ENCODE measurements around the gene SERINC1. TPM values are rescaled to one million over a fixed set of nuclear protein-coding genes. Genes with fewer than 3 reads are reported as not detected.

Gene SERINC1
- total RNA-seq, 1 experiment from 2014 or later, result 72.2 TPM

DNA sequence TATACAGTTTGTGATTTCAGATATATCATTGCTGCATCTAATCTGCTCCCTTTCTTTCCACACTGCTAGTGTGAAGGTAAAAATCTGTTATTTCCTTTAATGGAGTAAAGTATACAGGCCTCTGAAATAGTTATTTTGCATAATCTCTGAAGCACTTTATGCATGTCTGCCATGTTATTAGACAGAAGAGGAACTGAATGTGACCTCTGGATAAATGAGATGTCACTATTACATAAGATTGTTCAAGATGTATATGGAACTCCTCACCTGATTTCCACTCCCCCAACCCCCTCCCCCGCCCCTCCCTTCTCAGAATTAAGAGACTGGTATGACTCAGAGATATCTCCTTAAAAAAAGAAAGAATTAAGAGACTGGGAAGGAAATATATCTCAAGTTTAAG is 26.3 kb downstream of the SERINC1 start:
- peaks cover 47% of the 10 kb centered on the region for H3K36me3 Mint-ChIP-seq (ENCODE audit: insufficient read depth, unreplicated experiment)
- BruUV-seq (replicated peaks), result no TSS peak
- intact Hi-C loops (cut with micrococcal nuclease; ENCODE audit: unreplicated experiment), result no loop called here

DNA sequence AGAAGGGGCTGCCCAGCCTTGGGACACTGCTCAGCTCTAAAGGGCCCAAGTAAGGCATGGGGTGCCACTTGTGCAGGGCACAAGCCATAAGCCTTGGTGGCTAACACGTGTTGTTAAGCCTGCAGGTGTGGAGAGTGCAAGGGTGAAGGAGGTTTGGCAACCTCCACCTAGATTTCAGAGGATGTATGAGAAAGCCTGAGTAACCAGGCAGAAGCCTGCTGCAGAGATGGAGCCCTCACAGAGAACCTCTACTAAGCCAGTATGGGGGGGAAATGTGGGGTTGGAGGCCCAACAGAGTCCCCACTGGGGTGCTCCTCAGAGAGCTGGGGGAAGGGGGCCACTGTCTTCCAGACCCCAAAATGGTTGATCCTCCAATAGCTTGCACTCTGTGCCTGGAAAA is 32.6 kb downstream of the SERINC1 start:
- no TSS peak for BruUV-seq (replicated peaks)
- peaks cover 26% of the 10 kb centered on the region for H3K9me3 Mint-ChIP-seq (ENCODE audit: unreplicated experiment)
- H3K4me3 ChIP-seq (ENCODE audit: low read depth, low read length), result no peak overlapping the region
- no peaks in the 10 kb centered on the region for H3K4me1 ChIP-seq
- H3K27ac Mint-ChIP-seq (ENCODE audit: unreplicated experiment), result peak overlapping the region; percentile 25
- H3K9me3 ChIP-seq, result peaks cover 12% of the 10 kb centered on the region
- no peaks in the 10 kb centered on the region for H3K4me1 Mint-ChIP-seq (ENCODE audit: low read depth, unreplicated experiment)
- H3K27me3 Mint-ChIP-seq (ENCODE audit: insufficient read depth, unreplicated experiment), result no peaks in the 10 kb centered on the region
- CTCF ChIA-PET, result no interaction called here
- no peaks in the 10 kb centered on the region for H3K27me3 ChIP-seq (replicated peaks; ENCODE audit: control insufficient read depth, insufficient read depth, low read length)
- intact Hi-C loops (cut with micrococcal nuclease; ENCODE audit: unreplicated experiment), result no loop called here
- H3K4me3 Mint-ChIP-seq (ENCODE audit: unreplicated experiment), result no peak overlapping the region
- TF ChIP-seq, protein P1, sequence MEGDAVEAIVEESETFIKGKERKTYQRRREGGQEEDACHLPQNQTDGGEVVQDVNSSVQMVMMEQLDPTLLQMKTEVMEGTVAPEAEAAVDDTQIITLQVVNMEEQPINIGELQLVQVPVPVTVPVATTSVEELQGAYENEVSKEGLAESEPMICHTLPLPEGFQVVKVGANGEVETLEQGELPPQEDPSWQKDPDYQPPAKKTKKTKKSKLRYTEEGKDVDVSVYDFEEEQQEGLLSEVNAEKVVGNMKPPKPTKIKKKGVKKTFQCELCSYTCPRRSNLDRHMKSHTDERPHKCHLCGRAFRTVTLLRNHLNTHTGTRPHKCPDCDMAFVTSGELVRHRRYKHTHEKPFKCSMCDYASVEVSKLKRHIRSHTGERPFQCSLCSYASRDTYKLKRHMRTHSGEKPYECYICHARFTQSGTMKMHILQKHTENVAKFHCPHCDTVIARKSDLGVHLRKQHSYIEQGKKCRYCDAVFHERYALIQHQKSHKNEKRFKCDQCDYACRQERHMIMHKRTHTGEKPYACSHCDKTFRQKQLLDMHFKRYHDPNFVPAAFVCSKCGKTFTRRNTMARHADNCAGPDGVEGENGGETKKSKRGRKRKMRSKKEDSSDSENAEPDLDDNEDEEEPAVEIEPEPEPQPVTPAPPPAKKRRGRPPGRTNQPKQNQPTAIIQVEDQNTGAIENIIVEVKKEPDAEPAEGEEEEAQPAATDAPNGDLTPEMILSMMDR (IDR thresholded peaks at IDR 0.05; ENCODE audit: insufficient read depth in 1 of 2, low read depth in 1 of 2, low read length in 1 of 2, severe bottlenecking in 1 of 2, unreplicated experiment in 1 of 2), result no peak
- POLR2A ChIA-PET, result no interaction called here
- peaks cover 72% of the 10 kb centered on the region for H3K36me3 Mint-ChIP-seq (ENCODE audit: insufficient read depth, unreplicated experiment)
- H3K36me3 ChIP-seq (ENCODE audit: control insufficient read depth, insufficient read depth, low read length), result peaks cover 5% of the 10 kb centered on the region
- no peak for DNase-seq

More for the DNA sequence above, 26.3 kb downstream of the SERINC1 start:
- no peaks in the 10 kb centered on the region for H3K27me3 Mint-ChIP-seq (ENCODE audit: insufficient read depth, unreplicated experiment)
- TF ChIP-seq, protein P1 (IDR thresholded peaks at IDR 0.05; ENCODE audit: insufficient read depth in 1 of 2, low read depth in 1 of 2, low read length in 1 of 2, severe bottlenecking in 1 of 2, unreplicated experiment in 1 of 2), result no peak
- H3K4me1 Mint-ChIP-seq (ENCODE audit: low read depth, unreplicated experiment), result no peaks in the 10 kb centered on the region
- POLR2A ChIA-PET, result no interaction called here
- H3K4me3 ChIP-seq (ENCODE audit: low read depth, low read length), result no peak overlapping the region
- no peaks in the 10 kb centered on the region for H3K4me1 ChIP-seq
- H3K36me3 ChIP-seq (ENCODE audit: control insufficient read depth, insufficient read depth, low read length), result no peaks in the 10 kb centered on the region; the same call in 1 of the 2 replicates
- no peaks in the 10 kb centered on the region for H3K27me3 ChIP-seq (replicated peaks; ENCODE audit: control insufficient read depth, insufficient read depth, low read length)
- no peaks in the 10 kb centered on the region for H3K9me3 ChIP-seq
- CTCF ChIA-PET, result no interaction called here
- DNase-seq, result no peak
- no peak overlapping the region for H3K4me3 Mint-ChIP-seq (ENCODE audit: unreplicated experiment)
- peaks cover 3% of the 10 kb centered on the region for H3K9me3 Mint-ChIP-seq (ENCODE audit: unreplicated experiment)
- no peak overlapping the region for H3K27ac Mint-ChIP-seq (ENCODE audit: unreplicated experiment)

GRCh38 chr6:122432816-122433215 is 38.8 kb downstream of the SERINC1 start:
- Mint-ChIP-seq H3K27ac (ENCODE audit: unreplicated experiment) (no peak overlapping the region), H3K4me3 (ENCODE audit: unreplicated experiment) (no peak overlapping the region), H3K9me3 (ENCODE audit: unreplicated experiment) (peaks cover 4% of the 10 kb centered on the region), H3K4me1 (ENCODE audit: low read depth, unreplicated experiment) (no peaks in the 10 kb centered on the region), H3K36me3 (ENCODE audit: insufficient read depth, unreplicated experiment) (peaks cover 54% of the 10 kb centered on the region), H3K27me3 (ENCODE audit: insufficient read depth, unreplicated experiment) (no peaks in the 10 kb centered on the region)
- BruUV-seq (replicated peaks), result no TSS peak
- H3K27me3 ChIP-seq (replicated peaks; ENCODE audit: control insufficient read depth, insufficient read depth, low read length), result no peaks in the 10 kb centered on the region
- CTCF ChIA-PET, result no interaction called here
- no peak for DNase-seq
- TF ChIP-seq, protein P1 (IDR thresholded peaks at IDR 0.05; ENCODE audit: insufficient read depth in 1 of 2, low read depth in 1 of 2, low read length in 1 of 2, severe bottlenecking in 1 of 2, unreplicated experiment in 1 of 2), result no peak
- H3K4me1 ChIP-seq, result no peaks in the 10 kb centered on the region
- H3K9me3 ChIP-seq, result no peaks in the 10 kb centered on the region
- H3K4me3 ChIP-seq (ENCODE audit: low read depth, low read length), result no peak overlapping the region
- POLR2A ChIA-PET, result no interaction called here
- intact Hi-C loops (cut with micrococcal nuclease; ENCODE audit: unreplicated experiment), result no loop called here
- no peaks in the 10 kb centered on the region; the same call in 1 of the 2 replicates for H3K36me3 ChIP-seq (ENCODE audit: control insufficient read depth, insufficient read depth, low read length)

Data from Caco-2 (cell line).